Dendritic cell treated with granulocyte-macrophage colony-stimulating factor and Interleukin-4, amounts not matched to agents 40 ng/mL and 50 ng/mL, for 4 days (primary cell): ENCODE measurements around the gene TSPAN19.
"Not testable (repeated sequence)": the region's sequence is repeated elsewhere in the genome, so short reads cannot be mapped to it uniquely, and the experiment has no call there.

ENCODE experiments used
- H3K27ac Mint-ChIP-seq: one replicate; pipeline ENCODE4 v1.8.0; 2022; ENCODE audit warnings: mild to moderate bottlenecking, mixed read lengths
- H3K27me3 Mint-ChIP-seq: one replicate; pipeline ENCODE4 v1.8.0; 2022; ENCODE audit warnings: mild to moderate bottlenecking, mixed read lengths
- H3K36me3 Mint-ChIP-seq: one replicate; pipeline ENCODE4 v1.8.0; 2022; ENCODE audit warnings: low read depth, mixed read lengths
- H3K4me1 Mint-ChIP-seq: one replicate; pipeline ENCODE4 v1.8.0; 2022; ENCODE audit warnings: low read depth, mixed read lengths
- H3K4me3 Mint-ChIP-seq: one replicate; pipeline ENCODE4 v1.8.0; 2022; ENCODE audit warnings: mild to moderate bottlenecking, moderate library complexity, mixed read lengths
- H3K9me3 Mint-ChIP-seq: one replicate; pipeline ENCODE4 v1.8.0; 2022; ENCODE audit warnings: mixed read lengths
- intact Hi-C: fragments of 100-400 bp; cut with micrococcal nuclease; formaldehyde crosslinking; loops from one replicate; pipeline ENCODE4 v1.15.0; 2022

The TSPAN19 gene

DNA sequence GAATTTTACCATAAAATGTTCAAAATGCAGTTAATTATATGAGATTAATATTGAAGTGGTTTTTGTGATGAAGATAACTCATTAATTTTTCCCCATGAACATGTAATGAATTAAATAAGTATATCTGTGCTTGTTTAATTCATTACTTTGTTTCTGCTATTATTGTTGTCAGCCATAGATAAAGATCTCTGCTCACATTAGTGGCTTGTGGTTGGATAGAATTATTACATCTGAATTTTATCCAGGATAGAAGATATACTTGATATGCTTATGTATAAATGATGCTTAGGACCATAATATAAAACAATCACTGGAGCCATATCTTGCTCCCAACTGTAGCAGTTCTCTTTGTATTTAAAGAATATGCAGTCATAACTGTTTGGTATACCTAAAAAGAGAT lies 18.5 kb downstream of the TSPAN19 start:
- Mint-ChIP-seq H3K36me3 (no peaks in the 10 kb centered on the region), H3K4me1 (no peaks in the 10 kb centered on the region), H3K4me3 (no peak overlapping the region), H3K27ac (no peak overlapping the region), H3K9me3 (no peaks in the 10 kb centered on the region), H3K27me3 (no peaks in the 10 kb centered on the region)
- intact Hi-C loops = no loop called here

GRCh38 chr12:85017133-85017532 lies 18.9 kb downstream of the TSPAN19 start:
- Mint-ChIP-seq H3K9me3 (no peaks in the 10 kb centered on the region), H3K27ac (no peak overlapping the region), H3K27me3 (no peaks in the 10 kb centered on the region)

GRCh38 chr12:85016413-85016812 lies 19.7 kb downstream of the TSPAN19 start:
- intact Hi-C loops = no loop called here
- Mint-ChIP-seq H3K4me3 (no peak overlapping the region), H3K36me3 (no peaks in the 10 kb centered on the region), H3K27ac (no peak overlapping the region), H3K4me1 (no peaks in the 10 kb centered on the region), H3K27me3 (no peaks in the 10 kb centered on the region), H3K9me3 (no peaks in the 10 kb centered on the region)

More at GRCh38 chr12:85017133-85017532, 18.9 kb downstream of the TSPAN19 start:
- Mint-ChIP-seq H3K4me3 (no peak overlapping the region), H3K4me1 (no peaks in the 10 kb centered on the region), H3K36me3 (no peaks in the 10 kb centered on the region)
- intact Hi-C loops = no loop called here

GRCh38 chr12:85007836-85008235 lies 28.2 kb downstream of the TSPAN19 start:
- H3K36me3 Mint-ChIP-seq = no peaks in the 10 kb centered on the region

DNA sequence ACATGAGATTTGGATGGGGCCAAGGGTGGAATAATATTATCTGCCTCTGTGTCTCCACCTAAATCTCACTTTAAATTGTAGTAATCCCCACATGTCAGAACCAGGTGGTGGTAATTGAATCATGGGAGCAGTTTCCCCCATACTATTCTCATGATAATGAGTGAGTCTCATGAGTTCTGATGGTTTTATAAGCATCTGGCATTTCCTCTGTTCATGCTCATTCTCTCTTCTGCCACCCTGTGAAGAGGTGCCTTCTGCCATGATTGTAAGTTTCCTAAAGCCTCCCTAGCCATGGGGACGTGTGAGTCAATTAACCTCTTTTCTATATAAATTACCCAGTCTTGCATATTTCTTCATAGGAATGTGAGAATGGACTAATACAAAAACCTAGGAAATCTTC lies 29.9 kb downstream of the TSPAN19 start:
- Mint-ChIP-seq H3K9me3 (no peaks in the 10 kb centered on the region), H3K36me3 (no peaks in the 10 kb centered on the region), H3K27ac (no peak overlapping the region), H3K4me3 (no peak overlapping the region), H3K27me3 (no peaks in the 10 kb centered on the region), H3K4me1 (no peaks in the 10 kb centered on the region)
- intact Hi-C loops = no loop called here

More at GRCh38 chr12:85007836-85008235, 28.2 kb downstream of the TSPAN19 start:
- Mint-ChIP-seq H3K9me3 (no peaks in the 10 kb centered on the region), H3K27me3 (no peaks in the 10 kb centered on the region), H3K4me3 (no peak overlapping the region), H3K4me1 (no peaks in the 10 kb centered on the region), H3K27ac (no peak overlapping the region)
- intact Hi-C loops = no loop called here

GRCh38 chr12:85005615-85006014 lies 30.5 kb downstream of the TSPAN19 start:
- no peaks in the 10 kb centered on the region for H3K27me3 Mint-ChIP-seq
- intact Hi-C loops = no loop called here
- H3K36me3 Mint-ChIP-seq = no peaks in the 10 kb centered on the region
- no peak overlapping the region for H3K4me3 Mint-ChIP-seq
- H3K4me1 Mint-ChIP-seq = no peaks in the 10 kb centered on the region
- no peak overlapping the region for H3K27ac Mint-ChIP-seq
- no peaks in the 10 kb centered on the region for H3K9me3 Mint-ChIP-seq

- H3K9me3 Mint-ChIP-seq, H3K27ac Mint-ChIP-seq, intact Hi-C loops, H3K36me3 Mint-ChIP-seq, H3K4me1 Mint-ChIP-seq, H3K27me3 Mint-ChIP-seq, H3K4me3 Mint-ChIP-seq: not testable (repeated sequence)
Measured at GRCh38 chr12:85005047-85005446, 31.0 kb downstream of the TSPAN19 start.

GRCh38 chr12:85004204-85004603 lies 31.9 kb downstream of the TSPAN19 start:
- H3K9me3 Mint-ChIP-seq = no peaks in the 10 kb centered on the region
- H3K36me3 Mint-ChIP-seq = no peaks in the 10 kb centered on the region
- no peak overlapping the region for H3K27ac Mint-ChIP-seq
- H3K4me3 Mint-ChIP-seq = no peak overlapping the region
- H3K4me1 Mint-ChIP-seq = no peaks in the 10 kb centered on the region
- intact Hi-C loops = no loop called here
- no peaks in the 10 kb centered on the region for H3K27me3 Mint-ChIP-seq

GRCh38 chr12:85002778-85003296 lies 33.2 kb downstream of the TSPAN19 start:
- Mint-ChIP-seq H3K4me1 (no peaks in the 10 kb centered on the region), H3K9me3 (no peaks in the 10 kb centered on the region), H3K36me3 (no peaks in the 10 kb centered on the region), H3K27ac (no peak overlapping the region), H3K27me3 (no peaks in the 10 kb centered on the region), H3K4me3 (no peak overlapping the region)
- intact Hi-C loops = no loop called here

GRCh38 chr12:85000729-85001128 lies 35.3 kb downstream of the TSPAN19 start:
- intact Hi-C loops = no loop called here
- Mint-ChIP-seq H3K36me3 (no peaks in the 10 kb centered on the region), H3K27ac (no peak overlapping the region), H3K9me3 (no peaks in the 10 kb centered on the region), H3K27me3 (no peaks in the 10 kb centered on the region), H3K4me1 (no peaks in the 10 kb centered on the region), H3K4me3 (no peak overlapping the region)

DNA sequence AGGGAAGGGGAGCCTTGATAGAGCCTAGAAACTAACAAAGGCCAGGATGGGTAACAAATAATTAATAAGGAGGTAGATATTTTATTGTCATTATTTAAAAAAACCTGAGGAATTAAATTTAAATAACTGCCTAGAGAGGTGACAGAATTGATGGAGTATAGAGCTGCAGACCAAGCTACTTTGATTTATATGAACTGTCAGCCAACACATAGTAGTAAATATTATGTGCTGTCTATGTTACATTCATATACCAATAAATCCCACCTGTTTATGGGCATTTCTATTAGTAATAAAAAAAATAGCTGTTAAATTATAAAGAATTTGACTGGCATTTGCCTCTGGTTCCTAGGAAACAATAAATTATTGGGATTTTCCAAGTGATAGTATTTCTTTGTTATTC lies 37.7 kb downstream of the TSPAN19 start:
- Mint-ChIP-seq H3K4me1 (no peaks in the 10 kb centered on the region), H3K36me3 (no peaks in the 10 kb centered on the region), H3K27ac (no peak overlapping the region), H3K27me3 (no peaks in the 10 kb centered on the region), H3K9me3 (no peaks in the 10 kb centered on the region), H3K4me3 (no peak overlapping the region)
- intact Hi-C loops = no loop called here

DNA sequence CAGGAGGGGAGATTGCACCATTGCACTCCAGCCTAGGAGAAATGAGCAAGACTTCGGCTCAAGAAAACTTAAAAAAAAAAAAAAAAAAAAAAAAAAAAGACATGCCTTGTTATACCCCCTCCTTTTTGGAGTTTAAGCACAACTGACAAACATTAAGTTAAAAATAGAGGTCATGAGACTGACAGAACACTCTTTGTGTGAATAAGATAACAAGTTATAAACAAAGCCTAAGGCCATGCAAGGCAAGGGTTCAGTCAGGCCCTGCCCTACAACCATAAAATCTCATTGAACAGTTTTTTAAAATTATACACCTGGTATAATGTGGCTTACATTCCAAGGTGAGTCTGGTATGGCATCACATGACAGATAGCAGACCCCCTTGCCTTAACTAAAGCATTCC lies 39.3 kb downstream of the TSPAN19 start:
- Mint-ChIP-seq H3K9me3 (no peaks in the 10 kb centered on the region), H3K4me3 (no peak overlapping the region), H3K27ac (no peak overlapping the region), H3K4me1 (no peaks in the 10 kb centered on the region), H3K36me3 (no peaks in the 10 kb centered on the region), H3K27me3 (no peaks in the 10 kb centered on the region)
- intact Hi-C loops = no loop called here

- no peak overlapping the region for H3K27ac Mint-ChIP-seq
- H3K4me1 Mint-ChIP-seq = no peaks in the 10 kb centered on the region
- H3K4me3 Mint-ChIP-seq = no peak overlapping the region
- intact Hi-C loops = no loop called here
- no peaks in the 10 kb centered on the region for H3K36me3 Mint-ChIP-seq
- H3K9me3 Mint-ChIP-seq = no peaks in the 10 kb centered on the region
- H3K27me3 Mint-ChIP-seq = no peaks in the 10 kb centered on the region
Measured at GRCh38 chr12:84995641-84996040, 40.4 kb downstream of the TSPAN19 start.

DNA sequence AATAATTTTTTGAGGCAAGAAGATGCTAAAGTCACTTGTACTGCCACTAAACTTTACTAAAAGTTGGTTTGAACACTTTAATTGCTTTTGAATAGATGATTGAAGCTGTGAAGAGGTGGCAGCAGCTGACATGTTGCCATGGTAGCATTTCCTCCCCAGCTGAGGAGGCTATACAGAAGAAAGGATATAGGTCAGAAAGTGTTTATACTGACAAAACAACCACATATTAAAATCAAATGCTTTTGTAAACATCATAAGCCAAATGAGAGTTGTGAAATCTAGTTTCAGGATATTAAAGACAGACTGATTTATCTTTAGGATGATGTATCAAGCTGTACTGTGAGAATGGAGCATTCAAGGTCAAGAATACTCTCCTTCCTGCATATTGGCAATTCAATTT lies 41.7 kb downstream of the TSPAN19 start:
- intact Hi-C loops = no loop called here
- Mint-ChIP-seq H3K27ac (no peak overlapping the region), H3K36me3 (no peaks in the 10 kb centered on the region), H3K27me3 (no peaks in the 10 kb centered on the region), H3K4me3 (no peak overlapping the region), H3K4me1 (no peaks in the 10 kb centered on the region), H3K9me3 (no peaks in the 10 kb centered on the region)

GRCh38 chr12:84986586-84986985 lies 49.5 kb downstream of the TSPAN19 start:
- Mint-ChIP-seq H3K36me3 (no peaks in the 10 kb centered on the region), H3K9me3 (no peaks in the 10 kb centered on the region), H3K4me1 (no peaks in the 10 kb centered on the region), H3K27ac (no peak overlapping the region), H3K4me3 (no peak overlapping the region), H3K27me3 (no peaks in the 10 kb centered on the region)
- intact Hi-C loops = no loop called here
